SW480 (cell line): Measurements from ENCODE around the gene C1orf174.

Source experiments
- DNase-seq: peaks from one replicate; pipeline ENCODE4 v3.0.0-alpha.2; 2016; ENCODE audit warnings: low spot score

C1orf174 gene

GRCh38 chr1:3868464-3869006, 31.5 kb downstream of the C1orf174 start:
- DNase-seq, result no peak

- no peak for DNase-seq
Observed at GRCh38 chr1:3865606-3866160, 34.4 kb downstream of the C1orf174 start.

- no peak for DNase-seq
Observed at GRCh38 chr1:3864884-3865283, 35.2 kb downstream of the C1orf174 start.

GRCh38 chr1:3863231-3863935, 36.7 kb downstream of the C1orf174 start:
- DNase-seq, result no peak

GRCh38 chr1:3858231-3858981, 41.7 kb downstream of the C1orf174 start:
- peak; percentile 36 for DNase-seq

GRCh38 chr1:3857791-3858129, 42.3 kb downstream of the C1orf174 start:
- no peak for DNase-seq

GRCh38 chr1:3856923-3857790, 42.9 kb downstream of the C1orf174 start, which contains the start of the genes CEP104 and DFFB:
Gene CEP104 (minus strand): TSS chr1:3857211. CDS start chr1:3852407, 4,804 bp downstream.
Gene DFFB (plus strand): TSS chr1:3857476. CDS start chr1:3857604, 128 bp downstream.
- peak; percentile 99 for DNase-seq

- DNase-seq, result no peak
Observed at GRCh38 chr1:3852711-3853485, 47.2 kb downstream of the C1orf174 start.

- no peak for DNase-seq
Observed at GRCh38 chr1:3852091-3852490, 48.0 kb downstream of the C1orf174 start.

GRCh38 chr1:3851292-3851691, 48.8 kb downstream of the C1orf174 start:
- no peak for DNase-seq

GRCh38 chr1:3850857-3851256, 49.2 kb downstream of the C1orf174 start:
- DNase-seq, result no peak

- no peak for DNase-seq
Observed at GRCh38 chr1:3847081-3847480, 53.0 kb downstream of the C1orf174 start.

- no peak for DNase-seq
Observed at GRCh38 chr1:3846541-3846940, 53.5 kb downstream of the C1orf174 start.

GRCh38 chr1:3842912-3843311, 57.2 kb downstream of the C1orf174 start:
- DNase-seq, result no peak

- no peak for DNase-seq
Observed at GRCh38 chr1:3841491-3841890, 58.6 kb downstream of the C1orf174 start.
